ENCODE results near the gene PTPRM. TPM values are rescaled to one million over a fixed set of nuclear protein-coding genes. Genes with fewer than 3 reads are reported as not detected.

The PTPRM gene
- total RNA-seq, 1 experiment from 2014 or later = 14.5 TPM

DNA sequence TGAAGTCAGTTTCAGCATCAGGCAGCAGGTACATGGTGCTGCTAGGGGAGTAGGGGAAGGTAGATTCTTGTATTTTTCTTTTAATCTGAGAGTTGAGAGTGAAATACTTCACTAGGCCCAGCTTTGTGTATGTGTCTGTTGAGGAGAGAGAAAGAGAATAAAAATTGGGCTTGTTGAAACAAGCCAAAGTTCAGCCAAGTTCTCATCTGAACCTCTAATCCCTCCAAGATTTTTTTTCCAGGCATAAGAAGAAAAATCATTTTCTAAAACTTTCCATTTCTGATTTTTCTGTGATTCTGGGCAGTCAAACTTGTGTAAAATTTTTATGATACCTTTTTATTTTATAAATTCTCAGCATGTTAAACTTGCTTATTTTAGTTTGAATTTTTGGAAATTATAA lies 55.6 kb downstream of the PTPRM start (continued):
- TF ChIP-seq, protein P1, sequence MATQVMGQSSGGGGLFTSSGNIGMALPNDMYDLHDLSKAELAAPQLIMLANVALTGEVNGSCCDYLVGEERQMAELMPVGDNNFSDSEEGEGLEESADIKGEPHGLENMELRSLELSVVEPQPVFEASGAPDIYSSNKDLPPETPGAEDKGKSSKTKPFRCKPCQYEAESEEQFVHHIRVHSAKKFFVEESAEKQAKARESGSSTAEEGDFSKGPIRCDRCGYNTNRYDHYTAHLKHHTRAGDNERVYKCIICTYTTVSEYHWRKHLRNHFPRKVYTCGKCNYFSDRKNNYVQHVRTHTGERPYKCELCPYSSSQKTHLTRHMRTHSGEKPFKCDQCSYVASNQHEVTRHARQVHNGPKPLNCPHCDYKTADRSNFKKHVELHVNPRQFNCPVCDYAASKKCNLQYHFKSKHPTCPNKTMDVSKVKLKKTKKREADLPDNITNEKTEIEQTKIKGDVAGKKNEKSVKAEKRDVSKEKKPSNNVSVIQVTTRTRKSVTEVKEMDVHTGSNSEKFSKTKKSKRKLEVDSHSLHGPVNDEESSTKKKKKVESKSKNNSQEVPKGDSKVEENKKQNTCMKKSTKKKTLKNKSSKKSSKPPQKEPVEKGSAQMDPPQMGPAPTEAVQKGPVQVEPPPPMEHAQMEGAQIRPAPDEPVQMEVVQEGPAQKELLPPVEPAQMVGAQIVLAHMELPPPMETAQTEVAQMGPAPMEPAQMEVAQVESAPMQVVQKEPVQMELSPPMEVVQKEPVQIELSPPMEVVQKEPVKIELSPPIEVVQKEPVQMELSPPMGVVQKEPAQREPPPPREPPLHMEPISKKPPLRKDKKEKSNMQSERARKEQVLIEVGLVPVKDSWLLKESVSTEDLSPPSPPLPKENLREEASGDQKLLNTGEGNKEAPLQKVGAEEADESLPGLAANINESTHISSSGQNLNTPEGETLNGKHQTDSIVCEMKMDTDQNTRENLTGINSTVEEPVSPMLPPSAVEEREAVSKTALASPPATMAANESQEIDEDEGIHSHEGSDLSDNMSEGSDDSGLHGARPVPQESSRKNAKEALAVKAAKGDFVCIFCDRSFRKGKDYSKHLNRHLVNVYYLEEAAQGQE (IDR thresholded peaks at IDR 0.05; ENCODE audit: low read depth) = no peak
- TF ChIP-seq, protein P2, sequence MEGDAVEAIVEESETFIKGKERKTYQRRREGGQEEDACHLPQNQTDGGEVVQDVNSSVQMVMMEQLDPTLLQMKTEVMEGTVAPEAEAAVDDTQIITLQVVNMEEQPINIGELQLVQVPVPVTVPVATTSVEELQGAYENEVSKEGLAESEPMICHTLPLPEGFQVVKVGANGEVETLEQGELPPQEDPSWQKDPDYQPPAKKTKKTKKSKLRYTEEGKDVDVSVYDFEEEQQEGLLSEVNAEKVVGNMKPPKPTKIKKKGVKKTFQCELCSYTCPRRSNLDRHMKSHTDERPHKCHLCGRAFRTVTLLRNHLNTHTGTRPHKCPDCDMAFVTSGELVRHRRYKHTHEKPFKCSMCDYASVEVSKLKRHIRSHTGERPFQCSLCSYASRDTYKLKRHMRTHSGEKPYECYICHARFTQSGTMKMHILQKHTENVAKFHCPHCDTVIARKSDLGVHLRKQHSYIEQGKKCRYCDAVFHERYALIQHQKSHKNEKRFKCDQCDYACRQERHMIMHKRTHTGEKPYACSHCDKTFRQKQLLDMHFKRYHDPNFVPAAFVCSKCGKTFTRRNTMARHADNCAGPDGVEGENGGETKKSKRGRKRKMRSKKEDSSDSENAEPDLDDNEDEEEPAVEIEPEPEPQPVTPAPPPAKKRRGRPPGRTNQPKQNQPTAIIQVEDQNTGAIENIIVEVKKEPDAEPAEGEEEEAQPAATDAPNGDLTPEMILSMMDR (IDR thresholded peaks at IDR 0.05 in 2 of 3, conservative IDR thresholded peaks at IDR 0.05 in 1 of 3; ENCODE audit: borderline replicate concordance in 1 of 3, insufficient read depth in 1 of 3, low read depth in 2 of 3, low read length in 2 of 3) = no peak

DNA sequence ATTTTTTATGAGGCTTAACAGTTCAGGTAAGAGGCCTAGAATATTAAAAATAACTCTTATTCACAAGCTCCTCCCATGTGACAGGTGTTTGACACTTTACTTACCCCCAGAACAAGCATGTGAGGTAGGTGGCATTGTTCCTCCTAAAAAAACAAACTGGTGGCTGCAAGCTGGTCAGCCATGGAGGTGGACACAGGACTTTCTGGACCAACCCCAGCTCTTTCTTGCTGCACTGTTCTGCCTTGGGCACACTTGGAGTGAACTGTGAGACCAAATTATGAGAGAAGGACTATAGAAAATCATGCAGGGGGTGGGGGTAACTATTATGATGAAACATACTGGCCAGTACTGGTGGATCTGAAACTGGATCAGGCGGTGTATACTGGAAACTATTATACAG lies 56.6 kb downstream of the PTPRM start:
- H4K20me1 ChIP-seq (ENCODE audit: insufficient read depth) = no peaks in the 10 kb centered on the region
- H3K9ac ChIP-seq (ENCODE audit: low read length) = no peak overlapping the region
- H3K9me3 ChIP-seq (ENCODE audit: control insufficient read depth in 1 of 2, insufficient read depth in 1 of 2, low read depth in 1 of 2, low read length in 2 of 2) = no peaks in the 10 kb centered on the region
- no peaks in the 10 kb centered on the region for H3K36me3 ChIP-seq (ENCODE audit: control insufficient read depth in 1 of 2, insufficient read depth in 2 of 2, low read length in 2 of 2)
- no TSS peak for BruUV-seq (replicated peaks)
- ChIA-PET RAD21 (ENCODE audit: low non-redundant PET in 1 of 2, low total read pairs in 2 of 2, uncharacterized antibody in 2 of 2, unreplicated experiment in 2 of 2) (no interaction called here), POLR2A (no interaction called here), CTCF (no interaction called here)
- no peak overlapping the region for H2AFZ ChIP-seq (ENCODE audit: low read depth, low read length, poor library complexity, severe bottlenecking)
- no peak for DNase-seq (ENCODE audit: low read depth, low spot score)
- peaks cover 1% of the 10 kb centered on the region; the same call in 1 of the 2 replicates for H3K27me3 ChIP-seq (ENCODE audit: insufficient read depth, low read length)
- H3K4me3 ChIP-seq (replicated peaks in 1 of 2; ENCODE audit: low read depth in 1 of 2, low read length in 2 of 2) = no peak overlapping the region
- TF ChIP-seq, protein P3, sequence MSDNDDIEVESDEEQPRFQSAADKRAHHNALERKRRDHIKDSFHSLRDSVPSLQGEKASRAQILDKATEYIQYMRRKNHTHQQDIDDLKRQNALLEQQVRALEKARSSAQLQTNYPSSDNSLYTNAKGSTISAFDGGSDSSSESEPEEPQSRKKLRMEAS (IDR thresholded peaks at IDR 0.05) = no peak
- TF ChIP-seq EZH2phosphoT487 (IDR thresholded peaks at IDR 0.05; ENCODE audit: borderline replicate concordance) (no peak), RAD21 (IDR thresholded peaks at IDR 0.05; ENCODE audit: low read depth) (no peak), POLR2AphosphoS5 (IDR thresholded peaks at IDR 0.05; ENCODE audit: low read depth, low read length) (no peak), SP1 (IDR thresholded peaks at IDR 0.05; ENCODE audit: low read depth) (no peak), POLR2A (IDR thresholded peaks at IDR 0.05; ENCODE audit: borderline replicate concordance, extremely low read depth, insufficient read depth, insufficient read length) (no peak), JUND (IDR thresholded peaks at IDR 0.05) (no peak), SIN3A (IDR thresholded peaks at IDR 0.05; ENCODE audit: low read depth) (no peak)
- TF ChIP-seq, protein P2 (IDR thresholded peaks at IDR 0.05 in 2 of 3, conservative IDR thresholded peaks at IDR 0.05 in 1 of 3; ENCODE audit: borderline replicate concordance in 1 of 3, insufficient read depth in 1 of 3, low read depth in 2 of 3, low read length in 2 of 3) = no peak
- H3K27ac ChIP-seq (ENCODE audit: low read depth, low read length) = no peak overlapping the region
- ATAC-seq = no peak
- H3K9me2 ChIP-seq (ENCODE audit: insufficient read depth) = no peaks in the 10 kb centered on the region
- H3K4me2 ChIP-seq (ENCODE audit: low read length) = no peak overlapping the region
- no peaks in the 10 kb centered on the region for H3K79me2 ChIP-seq (ENCODE audit: insufficient read depth, low read length)
- intact Hi-C loops (cut with micrococcal nuclease) = no loop called here
- H3K4me1 ChIP-seq (ENCODE audit: control insufficient read depth in 1 of 2, insufficient read depth in 2 of 2, low read length in 2 of 2) = no peaks in the 10 kb centered on the region; a peak in 1 of 4 replicates

All from HCT116 (cell line).